ENCODE results near the gene PHOSPHO1.
"Not testable (repeated sequence)": the region's sequence is repeated elsewhere in the genome, so short reads cannot be mapped to it uniquely, and the experiment has no call there.

The PHOSPHO1 gene

DNA sequence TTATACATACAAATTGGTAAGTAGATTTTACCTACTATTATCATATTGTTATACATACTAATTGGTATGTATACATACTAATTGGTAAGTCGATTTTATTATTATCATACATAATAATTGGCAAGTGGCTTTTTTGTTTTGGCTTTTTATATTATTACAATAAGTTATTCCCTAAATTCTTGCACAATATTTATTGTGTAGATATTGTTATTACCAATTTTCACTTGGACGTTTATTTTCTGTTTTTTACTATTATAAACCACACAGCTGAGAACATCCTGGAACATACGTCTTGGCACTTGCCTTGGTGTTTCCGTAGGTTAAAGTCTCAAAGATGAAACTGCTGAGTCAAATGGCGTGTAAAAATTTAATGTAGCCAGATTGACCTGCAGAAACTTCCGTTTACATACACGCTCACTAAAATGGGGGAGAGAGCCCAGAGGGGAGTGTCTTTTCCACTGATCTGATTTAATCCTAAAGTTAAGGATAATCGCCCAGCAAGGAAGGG is 39.1 kb downstream of the PHOSPHO1 start:
- no peak for DNase-seq

GRCh38 chr17:49190932-49191331 is 39.7 kb downstream of the PHOSPHO1 start:
- no peak for DNase-seq

GRCh38 chr17:49187301-49187700 is 43.3 kb downstream of the PHOSPHO1 start:
- DNase-seq = no peak

DNA sequence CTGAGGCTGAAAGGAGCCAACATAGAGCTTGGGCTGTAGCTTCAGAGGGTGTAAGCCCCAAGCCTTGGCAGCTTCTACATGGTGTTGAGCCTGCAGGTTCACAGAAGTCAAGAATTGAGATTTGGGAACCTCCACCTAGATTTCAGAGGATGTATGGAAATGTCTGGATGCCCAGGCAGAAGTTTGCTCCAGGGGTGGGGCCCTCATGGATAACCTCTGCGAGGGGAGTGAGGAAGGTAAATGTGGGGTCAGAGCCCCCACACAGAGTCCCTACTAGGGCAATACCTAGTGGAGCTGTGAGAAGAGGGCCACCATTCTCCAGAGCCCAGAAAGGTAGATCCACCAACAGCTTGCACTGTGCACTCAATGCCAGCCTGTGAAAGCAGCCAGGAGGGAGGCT is 45.2 kb downstream of the PHOSPHO1 start:
- not testable (repeated sequence) for DNase-seq

- DNase-seq = not testable (repeated sequence)
Measured at GRCh38 chr17:49184522-49184921, 46.1 kb downstream of the PHOSPHO1 start.

DNA sequence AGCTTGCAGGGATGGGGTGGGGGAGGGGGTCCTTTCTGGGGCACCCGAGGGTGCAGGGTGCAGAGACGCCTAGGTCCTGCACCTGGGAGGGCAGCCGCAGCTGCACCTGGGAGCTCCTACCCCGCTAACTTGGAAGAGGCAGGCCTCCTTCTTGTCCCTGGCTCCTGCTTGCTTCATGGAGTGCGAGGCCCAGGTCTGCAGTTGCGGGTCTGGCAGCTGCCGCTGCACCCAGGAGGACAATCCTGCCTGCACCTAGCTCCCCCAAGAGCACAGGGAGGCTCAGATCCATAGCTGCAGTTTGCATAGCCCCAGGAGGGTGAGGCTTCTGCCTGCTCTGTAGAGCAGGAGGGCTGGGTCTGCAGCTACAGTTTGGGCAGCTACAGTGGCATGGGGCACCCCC is 46.8 kb downstream of the PHOSPHO1 start:
- no peak for DNase-seq

GRCh38 chr17:49183341-49183740 is 47.2 kb downstream of the PHOSPHO1 start:
- DNase-seq = no peak

DNA sequence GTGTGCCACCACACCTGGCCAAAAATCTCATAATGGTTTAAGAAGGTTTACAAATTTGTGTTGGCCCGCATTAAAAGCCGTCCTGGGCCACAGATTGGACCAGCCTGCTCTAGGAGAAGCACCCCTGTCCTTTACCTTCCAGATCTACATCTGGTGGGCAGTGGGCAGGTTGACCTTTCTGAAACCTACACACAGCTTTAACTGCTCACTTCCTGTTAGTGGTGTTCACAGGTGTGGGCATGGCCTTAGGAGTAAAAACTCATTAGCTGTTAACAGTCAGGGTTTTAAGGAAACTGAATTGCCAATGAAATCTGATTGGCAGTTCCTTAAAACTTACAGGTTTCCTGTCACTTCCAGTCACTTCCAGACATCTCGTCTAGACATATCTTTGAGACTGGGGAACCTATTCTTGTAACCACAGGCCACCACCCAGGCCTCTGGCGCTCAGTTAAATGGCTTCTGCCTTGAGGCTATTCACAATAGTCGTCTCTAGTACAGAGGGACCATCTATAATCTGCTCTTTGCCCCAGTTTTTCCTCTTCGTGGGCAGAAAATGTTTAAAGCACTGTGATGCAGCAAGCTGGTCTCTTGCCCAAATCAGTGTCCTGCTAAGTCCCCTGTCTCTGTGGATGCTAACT is 49.5 kb downstream of the PHOSPHO1 start:
- DNase-seq = peak; percentile 20

DNA sequence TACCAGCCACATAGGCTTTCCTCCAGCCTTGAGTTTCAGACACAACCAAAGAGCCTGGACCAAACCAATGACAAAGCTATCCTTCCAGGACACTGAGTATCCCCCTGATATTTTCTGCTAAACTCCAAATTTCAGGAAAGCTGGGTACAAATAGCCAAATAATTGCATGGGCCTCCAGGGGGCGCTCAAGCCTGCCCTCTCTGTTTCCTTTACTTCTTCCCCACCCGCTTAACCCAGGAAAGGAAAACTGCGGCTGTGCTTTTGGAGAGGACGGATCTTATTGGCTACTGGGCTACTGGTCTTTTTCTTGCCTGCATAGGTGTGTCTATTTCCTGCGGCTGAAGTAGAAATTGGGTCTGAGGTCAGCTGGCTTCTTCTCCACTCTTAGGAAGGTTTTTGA is 50.3 kb downstream of the PHOSPHO1 start:
- DNase-seq = peak; percentile 12

- not testable (repeated sequence) for DNase-seq
Measured at GRCh38 chr17:49175978-49176377, 54.6 kb downstream of the PHOSPHO1 start.

Measured in KG1 (cell line).